Thoracic aorta (tissue), 2 donors: ENCODE measurements around the gene STRN3. TPM values are rescaled to one million over a fixed set of nuclear protein-coding genes. Genes with fewer than 3 reads are reported as not detected.

Experiments used
- ATAC-seq: fragments of 150-250 bp; one replicate; pipeline ENCODE4 v1.8.0; 2017; ENCODE audit warnings: low read depth; ENCODE audit not compliant: insufficient number of reproducible peaks, low FRiP score
- DNase-seq: peaks from one replicate; pipeline ENCODE4 v3.0.0-alpha.2; 2020; ENCODE audit warnings: low spot score
- H3K27ac ChIP-seq, 2 donors: fragments of 200-600 bp; sonication (generic); 1 replicate in 1 of 2; 2 replicates in 1 of 2; pipeline ENCODE4 v1.5.1; 2016; ENCODE audit warnings: mild to moderate bottlenecking in 2 of 2, moderate library complexity in 2 of 2
- H3K27me3 ChIP-seq: fragments of 200-600 bp; sonication (generic); replicated peaks from 2 replicates; pipeline ENCODE4 v1.6.0; 2016; ENCODE audit warnings: mild to moderate bottlenecking; ENCODE audit not compliant: insufficient read depth
- H3K36me3 ChIP-seq: fragments of 200-600 bp; sonication (generic); one replicate; pipeline ENCODE4 v1.5.1; 2016
- H3K4me1 ChIP-seq, 2 donors: fragments of 200-600 bp; sonication (generic); 1 replicate in 1 of 2; 2 replicates in 1 of 2; pipeline versions ENCODE4 v1.5.1 to v1.6.0; 2016; ENCODE audit warnings: low read depth in 2 of 2, mild to moderate bottlenecking in 1 of 2; ENCODE audit not compliant: control insufficient read depth in 1 of 2
- H3K4me3 ChIP-seq: fragments of 200-600 bp; sonication (generic); 2 replicates; pipeline ENCODE4 v1.5.1; 2016; ENCODE audit warnings: mild to moderate bottlenecking
- H3K9me3 ChIP-seq: fragments of 200-600 bp; sonication (generic); 2 replicates; pipeline ENCODE4 v1.5.1; 2016
- total RNA-seq, 2 donors: library from RNA; depleted of rRNA; stranded (reverse); fragments of >200 nt; gene quantifications; one replicate each; pipeline versions ENCODE4 v1.1.0 to v1.2.3, GENCODE V29; 2016
- TF ChIP-seq, protein P1 (sequence below): fragments of 200-600 bp; sonication (generic); IDR thresholded peaks from one replicate; pipeline ENCODE4 v1.5.1; 2019; ENCODE audit warnings: antibody characterized with exemption

STRN3 gene
- total RNA-seq, 2 donors from 2014 or later = 39.5 to 41.2 TPM

GRCh38 chr14:30957813-30958370 lies 68.3 kb downstream of the STRN3 start:
- peaks cover 6% of the 10 kb centered on the region in 2 donors for H3K4me1 ChIP-seq
- no peaks in the 10 kb centered on the region for H3K27me3 ChIP-seq
- DNase-seq = no peak
- no peak for ATAC-seq
- H3K36me3 ChIP-seq = no peaks in the 10 kb centered on the region
- TF ChIP-seq, protein P1, sequence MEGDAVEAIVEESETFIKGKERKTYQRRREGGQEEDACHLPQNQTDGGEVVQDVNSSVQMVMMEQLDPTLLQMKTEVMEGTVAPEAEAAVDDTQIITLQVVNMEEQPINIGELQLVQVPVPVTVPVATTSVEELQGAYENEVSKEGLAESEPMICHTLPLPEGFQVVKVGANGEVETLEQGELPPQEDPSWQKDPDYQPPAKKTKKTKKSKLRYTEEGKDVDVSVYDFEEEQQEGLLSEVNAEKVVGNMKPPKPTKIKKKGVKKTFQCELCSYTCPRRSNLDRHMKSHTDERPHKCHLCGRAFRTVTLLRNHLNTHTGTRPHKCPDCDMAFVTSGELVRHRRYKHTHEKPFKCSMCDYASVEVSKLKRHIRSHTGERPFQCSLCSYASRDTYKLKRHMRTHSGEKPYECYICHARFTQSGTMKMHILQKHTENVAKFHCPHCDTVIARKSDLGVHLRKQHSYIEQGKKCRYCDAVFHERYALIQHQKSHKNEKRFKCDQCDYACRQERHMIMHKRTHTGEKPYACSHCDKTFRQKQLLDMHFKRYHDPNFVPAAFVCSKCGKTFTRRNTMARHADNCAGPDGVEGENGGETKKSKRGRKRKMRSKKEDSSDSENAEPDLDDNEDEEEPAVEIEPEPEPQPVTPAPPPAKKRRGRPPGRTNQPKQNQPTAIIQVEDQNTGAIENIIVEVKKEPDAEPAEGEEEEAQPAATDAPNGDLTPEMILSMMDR = no peak
- no peak overlapping the region for H3K4me3 ChIP-seq
- no peak overlapping the region for H3K27ac ChIP-seq
- no peaks in the 10 kb centered on the region for H3K9me3 ChIP-seq

GRCh38 chr14:30949651-30950050 lies 76.5 kb downstream of the STRN3 start:
- no peak overlapping the region for H3K4me3 ChIP-seq
- H3K36me3 ChIP-seq = peaks cover 5% of the 10 kb centered on the region
- DNase-seq (no peak), ATAC-seq (no peak)
- H3K4me1 ChIP-seq = no peaks in the 10 kb centered on the region
- no peaks in the 10 kb centered on the region for H3K27me3 ChIP-seq
- H3K27ac ChIP-seq = no peak overlapping the region
- TF ChIP-seq, protein P1 = no peak
- no peaks in the 10 kb centered on the region for H3K9me3 ChIP-seq

- no peak overlapping the region for H3K4me3 ChIP-seq
- DNase-seq (no peak), ATAC-seq (no peak)
- H3K36me3 ChIP-seq = peaks cover 5% of the 10 kb centered on the region
- H3K27me3 ChIP-seq = no peaks in the 10 kb centered on the region
- H3K9me3 ChIP-seq = no peaks in the 10 kb centered on the region
- H3K27ac ChIP-seq = no peak overlapping the region
- H3K4me1 ChIP-seq = peaks cover 0 to 6% of the 10 kb centered on the region in 2 donors
- TF ChIP-seq, protein P1 = no peak
These were observed 82.5 kb downstream of the STRN3 start for GRCh38 chr14:30943694-30944093.

GRCh38 chr14:30940886-30941285 lies 85.3 kb downstream of the STRN3 start:
- TF ChIP-seq, protein P1 = no peak
- ATAC-seq = no peak
- H3K27ac ChIP-seq = no peak overlapping the region

DNA sequence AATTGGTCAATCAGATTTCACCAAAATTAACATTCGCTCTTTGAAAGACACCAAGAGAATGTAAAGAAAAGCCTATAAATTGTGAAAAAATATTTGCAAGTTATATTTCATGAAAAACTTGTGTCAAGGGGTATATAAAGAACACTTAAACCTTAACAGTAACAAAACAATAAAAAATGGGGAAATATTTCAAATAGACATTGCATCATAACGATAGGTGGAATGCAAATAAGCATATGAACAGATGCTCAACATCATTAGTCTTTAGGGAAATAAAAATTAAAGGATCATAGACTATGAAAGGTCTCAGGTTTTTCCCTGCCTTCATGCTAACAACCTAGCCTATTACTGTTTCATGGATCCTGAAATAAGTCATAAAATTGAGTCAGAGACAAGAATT lies 87.6 kb downstream of the STRN3 start:
- Histone ChIP-seq H3K4me3 (no peak overlapping the region), H3K27ac (no peak overlapping the region), H3K27me3 (no peaks in the 10 kb centered on the region), H3K9me3 (no peaks in the 10 kb centered on the region), H3K4me1 (peaks cover 0 to 6% of the 10 kb centered on the region in 2 donors), H3K36me3 (peaks cover 6% of the 10 kb centered on the region)
- TF ChIP-seq, protein P1 = no peak
- DNase-seq = no peak
- ATAC-seq = no peak

More at GRCh38 chr14:30940886-30941285, 85.3 kb downstream of the STRN3 start:
- DNase-seq = no peak
- no peaks in the 10 kb centered on the region for H3K9me3 ChIP-seq
- no peaks in the 10 kb centered on the region for H3K36me3 ChIP-seq
- no peak overlapping the region for H3K4me3 ChIP-seq
- H3K27me3 ChIP-seq = no peaks in the 10 kb centered on the region
- H3K4me1 ChIP-seq = peaks cover 0 to 6% of the 10 kb centered on the region in 2 donors
